Upper lobe of right lung (tissue), 1 donor: ENCODE data around the gene CCDC136. TPM values are rescaled to one million over a fixed set of nuclear protein-coding genes. Genes with fewer than 3 reads are reported as not detected.

Source experiments
- ATAC-seq: fragments of 200-7000 bp; cut with Tn5 transposase; one replicate; pipeline ENCODE4 v1.9.1; 2020; ENCODE audit warnings: mild to moderate bottlenecking, moderate library complexity
- DNase-seq: peaks from one replicate; pipeline ENCODE4 v3.0.0-alpha.2; 2020
- H3K27ac ChIP-seq: fragments of 200-600 bp; one replicate; pipeline ENCODE4 v1.8.0; 2022
- H3K27me3 ChIP-seq: fragments of 200-600 bp; one replicate; pipeline ENCODE4 v1.8.0; 2022; ENCODE audit warnings: mild to moderate bottlenecking
- H3K36me3 ChIP-seq: fragments of 200-600 bp; one replicate; pipeline ENCODE4 v1.8.0; 2022
- H3K4me1 ChIP-seq: fragments of 200-600 bp; one replicate; pipeline ENCODE4 v1.8.0; 2022
- H3K4me3 ChIP-seq: fragments of 200-600 bp; one replicate; pipeline ENCODE4 v1.8.0; 2022; ENCODE audit warnings: mild to moderate bottlenecking
- H3K9me3 ChIP-seq: fragments of 200-600 bp; one replicate; pipeline ENCODE4 v1.8.0; 2022
- intact Hi-C: fragments of 100-400 bp; cut with DNase I; formaldehyde crosslinking; loops from one replicate; pipeline ENCODE4 v1.11.0; 2022
- total RNA-seq: library from RNA; stranded (reverse); fragmentation: NEBNext Ultra II Directional; extraction: Animal tissue kit (Norgen Biotek cat#: 25700); gene quantifications from one replicate; pipeline ENCODE4 v1.2.1, GENCODE V29; 2021
- TF ChIP-seq, protein P1 (sequence below): fragments of 200-600 bp; IDR thresholded peaks from one replicate; pipeline ENCODE4 v1.8.0; 2022; ENCODE audit warnings: antibody characterized with exemption
- donor health status: DM: no; HTN: yes; CAD: no; lungs with severe emphysema.

The CCDC136 gene
- total RNA-seq, 1 donor from 2014 or later: 3.1 TPM

GRCh38 chr7:128871050-128871449, 79.3 kb downstream of the CCDC136 start:
- no peak overlapping the region for H3K4me3 ChIP-seq
- H3K27me3 ChIP-seq: peaks cover 11% of the 10 kb centered on the region
- H3K36me3 ChIP-seq: no peaks in the 10 kb centered on the region
- DNase-seq (no peak), ATAC-seq (no peak)
- no peaks in the 10 kb centered on the region for H3K9me3 ChIP-seq
- intact Hi-C loops: no loop called here
- peaks cover 8% of the 10 kb centered on the region for H3K4me1 ChIP-seq
- H3K27ac ChIP-seq: no peak overlapping the region
- TF ChIP-seq, protein P1, sequence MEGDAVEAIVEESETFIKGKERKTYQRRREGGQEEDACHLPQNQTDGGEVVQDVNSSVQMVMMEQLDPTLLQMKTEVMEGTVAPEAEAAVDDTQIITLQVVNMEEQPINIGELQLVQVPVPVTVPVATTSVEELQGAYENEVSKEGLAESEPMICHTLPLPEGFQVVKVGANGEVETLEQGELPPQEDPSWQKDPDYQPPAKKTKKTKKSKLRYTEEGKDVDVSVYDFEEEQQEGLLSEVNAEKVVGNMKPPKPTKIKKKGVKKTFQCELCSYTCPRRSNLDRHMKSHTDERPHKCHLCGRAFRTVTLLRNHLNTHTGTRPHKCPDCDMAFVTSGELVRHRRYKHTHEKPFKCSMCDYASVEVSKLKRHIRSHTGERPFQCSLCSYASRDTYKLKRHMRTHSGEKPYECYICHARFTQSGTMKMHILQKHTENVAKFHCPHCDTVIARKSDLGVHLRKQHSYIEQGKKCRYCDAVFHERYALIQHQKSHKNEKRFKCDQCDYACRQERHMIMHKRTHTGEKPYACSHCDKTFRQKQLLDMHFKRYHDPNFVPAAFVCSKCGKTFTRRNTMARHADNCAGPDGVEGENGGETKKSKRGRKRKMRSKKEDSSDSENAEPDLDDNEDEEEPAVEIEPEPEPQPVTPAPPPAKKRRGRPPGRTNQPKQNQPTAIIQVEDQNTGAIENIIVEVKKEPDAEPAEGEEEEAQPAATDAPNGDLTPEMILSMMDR: no peak

Other genes with a start within 250 kb of the CCDC136 start
- gene GARIN1A, start 119.7 kb upstream of the CCDC136 start, total RNA-seq: 2.1 TPM
- 100 TPM for gene CALU, start 52.6 kb upstream of the CCDC136 start, total RNA-seq
- gene OPN1SW, start 16.2 kb upstream of the CCDC136 start, total RNA-seq: not detected
- gene FLNC, start 38.4 kb downstream of the CCDC136 start, total RNA-seq: 7.7 TPM
- gene ATP6V1F, start 70.9 kb downstream of the CCDC136 start, total RNA-seq: 180 TPM
- 1.3 TPM for gene KCP, start 118.7 kb downstream of the CCDC136 start, total RNA-seq
- 29.4 TPM for gene IRF5, start 146.0 kb downstream of the CCDC136 start, total RNA-seq